LNCaP clone FGC (cell line): Measurements from ENCODE around the gene BMP5.

ENCODE experiments used
- DNase-seq: peaks from one replicate; pipeline ENCODE4 v3.0.0-alpha.2; 2011; ENCODE audit warnings: low read depth
- H3K4me3 ChIP-seq: 2 replicates; pipeline ENCODE4 v1.5.1; 2011; ENCODE audit warnings: mild to moderate bottlenecking, low read depth, low read length, control low read depth
- CTCF ChIP-seq: IDR thresholded peaks from 2 replicates; pipeline ENCODE4 v1.5.1; 2012; ENCODE audit warnings: mild to moderate bottlenecking; ENCODE audit not compliant: control insufficient read depth, insufficient read depth; ENCODE audit errors: extremely low read depth

The BMP5 gene

GRCh38 chr6:55819811-55820210 lies 55.6 kb downstream of the BMP5 start:
- DNase-seq: no peak
- no peak for TF ChIP-seq CTCF
- H3K4me3 ChIP-seq: no peak overlapping the region

- DNase-seq: no peak
- H3K4me3 ChIP-seq: no peak overlapping the region
- no peak for TF ChIP-seq CTCF
Measured at GRCh38 chr6:55818482-55818881, 56.9 kb downstream of the BMP5 start.

GRCh38 chr6:55812509-55812908 lies 62.9 kb downstream of the BMP5 start:
- H3K4me3 ChIP-seq: no peak overlapping the region
- TF ChIP-seq CTCF: no peak
- DNase-seq: no peak

GRCh38 chr6:55811074-55811473 lies 64.3 kb downstream of the BMP5 start:
- TF ChIP-seq CTCF: no peak
- no peak for DNase-seq

GRCh38 chr6:55802259-55802658 lies 73.1 kb downstream of the BMP5 start:
- H3K4me3 ChIP-seq: no peak overlapping the region
- no peak for TF ChIP-seq CTCF
- peak; percentile 40 for DNase-seq

More at GRCh38 chr6:55811074-55811473, 64.3 kb downstream of the BMP5 start:
- no peak overlapping the region for H3K4me3 ChIP-seq

GRCh38 chr6:55798571-55798970 lies 76.8 kb downstream of the BMP5 start:
- no peak overlapping the region for H3K4me3 ChIP-seq
- TF ChIP-seq CTCF: no peak
- no peak for DNase-seq

GRCh38 chr6:55794136-55794812 lies 81.1 kb downstream of the BMP5 start:
- DNase-seq: no peak
- H3K4me3 ChIP-seq: no peak overlapping the region
- no peak for TF ChIP-seq CTCF
